K562 (cell line): ENCODE measurements around the gene PAM. TPM values are rescaled to one million over a fixed set of nuclear protein-coding genes. Genes with fewer than 3 reads are reported as not detected.

Experiments used
- ATAC-seq: fragments of 200-7000 bp; cut with Tn5 transposase; 3 replicates; pipeline ENCODE4 v1.9.1; 2020; ENCODE audit warnings: moderate library complexity
- BruUV-seq: library from RNA; stranded (reverse); fragments of 400-500 nt; replicated peaks from 2 replicates; lab custom pipeline; 2021; lab: Mats Ljungman, UMichigan
- CTCF ChIA-PET: fragments of 300-600 bp; formaldehyde crosslinking; extraction: SDS; loops from one replicate; lab custom pipeline; 2021; ENCODE audit warnings: low intra/inter-chr PET ratio; lab: Yijun Ruan, JAX
- POLR2A ChIA-PET: fragments of 300-600, 350-650 bp; sonication (Branson Sonifier 250); formaldehyde crosslinking; extraction: SDS; loops from one replicate; lab custom pipeline; 2021; ENCODE audit warnings: antibody characterized with exemption, inconsistent platforms; lab: Yijun Ruan, JAX
- DNase-seq, 4 experiments: peaks; one replicate each; pipeline versions ENCODE4 v3.0.0 to v3.0.0-alpha.2; 2011 to 2018; ENCODE audit warnings: low spot score in 3 of 4, mixed read lengths in 3 of 4; ENCODE audit errors: extremely low read depth in 1 of 4
- FAIRE-seq: peaks from 2 replicates; lab custom pipeline; 2011; peaks lifted over from hg19 to GRCh38; lab: Jason Lieb, UNC
- H2AFZ ChIP-seq: 2 replicates; pipeline ENCODE4 v1.6.0; 2011; ENCODE audit warnings: low read depth, low read length, control low read depth, inconsistent platforms
- H3K27ac ChIP-seq: fragments of 200-600 bp; 3 replicates; pipeline ENCODE4 v1.8.0; 2011; ENCODE audit warnings: low read depth, mild to moderate bottlenecking, control low read depth, inconsistent platforms, low read length, moderate library complexity, mixed read lengths; ENCODE audit errors: extremely low read depth
- H3K27me3 ChIP-seq, 2 experiments: fragments of 300-600 bp in 1 of 2; 2 replicates in 1 of 2; 3 replicates in 1 of 2; pipeline versions ENCODE4 v1.6.0 to v1.8.0; 2011; ENCODE audit warnings: inconsistent platforms in 2 of 2, low read length in 2 of 2, mild to moderate bottlenecking in 1 of 2, mixed read lengths in 1 of 2, moderate library complexity in 1 of 2; ENCODE audit not compliant: control insufficient read depth in 2 of 2, insufficient read depth in 2 of 2
- H3K36me3 ChIP-seq: fragments of 300-600 bp; 3 replicates; pipeline ENCODE4 v1.8.0; 2011; ENCODE audit warnings: mild to moderate bottlenecking, low read length, inconsistent platforms; ENCODE audit not compliant: control insufficient read depth, insufficient read depth
- H3K4me1 ChIP-seq, 2 experiments: fragments of 200-600 bp in 1 of 2; replicated peaks in 1 of 2; 2 replicates in 1 of 2; 3 replicates in 1 of 2; pipeline versions ENCODE4 v1.5.1 to v1.8.0; 2011; ENCODE audit warnings: inconsistent platforms in 2 of 2, low read length in 2 of 2, mild to moderate bottlenecking in 1 of 2, mixed read lengths in 1 of 2, moderate library complexity in 1 of 2; ENCODE audit not compliant: control insufficient read depth in 2 of 2, insufficient read depth in 2 of 2
- H3K4me2 ChIP-seq: 2 replicates; pipeline ENCODE4 v1.6.1; 2011; ENCODE audit warnings: low read length, control low read depth, inconsistent platforms, mixed read lengths; ENCODE audit not compliant: insufficient read depth
- H3K4me3 ChIP-seq: fragments of 200-600 bp; sonication (generic), shearing (Covaris generic); 2 replicates; pipeline ENCODE4 v1.5.1; 2016; ENCODE audit warnings: control low read depth, inconsistent platforms
- H3K79me2 ChIP-seq: fragments of 200-600 bp; 3 replicates; pipeline ENCODE4 v1.8.0; 2011; ENCODE audit warnings: low read length, inconsistent platforms; ENCODE audit not compliant: control insufficient read depth, insufficient read depth
- H3K9ac ChIP-seq, 2 experiments: 2 replicates each; pipeline versions ENCODE4 v1.6.0 to v1.6.1; 2011; ENCODE audit warnings: low read depth in 2 of 2, low read length in 2 of 2, control low read depth in 1 of 2, inconsistent platforms in 1 of 2, mild to moderate bottlenecking in 1 of 2, mixed read lengths in 1 of 2; ENCODE audit not compliant: insufficient read depth in 1 of 2
- H3K9me1 ChIP-seq: one replicate; pipeline ENCODE4 v1.6.0; 2011; ENCODE audit warnings: inconsistent platforms, mild to moderate bottlenecking, low read length, moderate library complexity; ENCODE audit not compliant: control insufficient read depth, insufficient read depth
- H3K9me3 ChIP-seq: replicated peaks from 2 replicates; pipeline ENCODE4 v1.5.1; 2011; ENCODE audit warnings: low read depth, low read length, inconsistent platforms; ENCODE audit not compliant: control insufficient read depth, insufficient read depth
- H4K20me1 ChIP-seq: replicated peaks from 2 replicates; pipeline ENCODE4 v1.6.1; 2011; ENCODE audit warnings: low read length, inconsistent platforms, mixed read lengths; ENCODE audit not compliant: control insufficient read depth, insufficient read depth
- DMBX1 ChIP-seq: fragments of 250-450 bp; sonication (Bioruptor Pico); IDR thresholded peaks from 2 replicates; pipeline ENCODE4 v1.8.0; 2022; ENCODE audit warnings: inconsistent platforms, mild to moderate bottlenecking, moderate library complexity, borderline replicate concordance
- FOS ChIP-seq: IDR thresholded peaks from 3 replicates; pipeline ENCODE4 v1.6.1; 2011; ENCODE audit not compliant: insufficient read length; ENCODE audit errors: extremely low read depth
- MEIS2 ChIP-seq: fragments of 450-650 bp; IDR thresholded peaks from 2 replicates; pipeline ENCODE4 v1.6.1; 2014; ENCODE audit warnings: mild to moderate bottlenecking; ENCODE audit not compliant: partially characterized antibody
- SAFB2 ChIP-seq: fragments of 200-400 bp; formaldehyde crosslinking; IDR thresholded peaks from 2 replicates; pipeline ENCODE4 v1.6.1; 2018; ENCODE audit warnings: borderline replicate concordance, low read length, low read depth, moderate library complexity; ENCODE audit not compliant: severe bottlenecking
- ZBTB17 ChIP-seq: fragments of 450-650 bp; formaldehyde crosslinking; IDR thresholded peaks from 2 replicates; pipeline ENCODE4 v1.4.0; 2020; ENCODE audit warnings: mild to moderate bottlenecking
- ZNF311 ChIP-seq: fragments of 250-450 bp; sonication (Bioruptor Pico); IDR thresholded peaks from 2 replicates; pipeline ENCODE4 v1.4.0; 2020; ENCODE audit warnings: mild to moderate bottlenecking, moderate library complexity
- WGBS: fragments of 100-300 bp; shearing (Covaris generic); methylation state at CpG from one replicate; pipeline ENCODE4 v1.1.6; 2016; ENCODE audit warnings: low coverage, mixed read lengths; ENCODE audit not compliant: insufficient coverage; ENCODE audit errors: missing lambda C conversion rate; 5-methylcytosine and 5-hydroxymethylcytosine counted together
- in situ Hi-C: fragments of 300-500 bp; cut with MboI; formaldehyde crosslinking; loops from 4 replicates; pipeline ENCODE4 v1.15.0; 2018; ENCODE audit warnings: inconsistent platforms, mixed read lengths
- intact Hi-C: fragments of 100-400 bp; cut with micrococcal nuclease; formaldehyde crosslinking; loops from 2 replicates; pipeline ENCODE4 v1.14.2; 2022
- polyA plus RNA-seq, 8 experiments: library from polyadenylated mRNA; depleted of rRNA in 4 of 8; stranded (reverse) in 5 of 8; unstranded in 3 of 8; fragments of >200 nt; fragmentation: Nextera tagmentation in 2 of 8; fragmentation: Illumina TruSeq in 1 of 8; extraction: Ambion mirVana in 2 of 8; extraction: Trizol in 1 of 8; gene quantifications; 2 replicates each; pipeline versions ENCODE4 v1.2.1 to v1.2.3, GENCODE V29; 2011 to 2014; ENCODE audit warnings: inconsistent platforms in 1 of 8, missing spikeins in 1 of 8
- total RNA-seq, 7 experiments: library from RNA; depleted of rRNA in 6 of 7; stranded (reverse); fragments of >200 nt in 6 of 7; fragmentation: Illumina TruSeq in 2 of 7; extraction: Trizol in 2 of 7; gene quantifications; 2 replicates each; pipeline versions ENCODE4 v1.2.1 to v1.2.3, GENCODE V29; 2011 to 2021; ENCODE audit warnings: low replicate concordance in 1 of 7
- TF ChIP-seq, protein P1 (sequence below), 2 experiments: fragments of 450-650 bp in 1 of 2; IDR thresholded peaks; 2 replicates each; pipeline ENCODE4 v1.6.1; 2011 to 2017; ENCODE audit warnings: low read depth in 2 of 2, antibody characterized with exemption in 1 of 2, borderline replicate concordance in 1 of 2, low read length in 1 of 2, mild to moderate bottlenecking in 1 of 2, mixed read lengths in 1 of 2; ENCODE audit not compliant: control insufficient read depth in 1 of 2
- TF ChIP-seq, protein P2 (sequence below): fragments of 450-650 bp; IDR thresholded peaks from 2 replicates; pipeline ENCODE4 v1.6.1; 2016; ENCODE audit warnings: borderline replicate concordance

The PAM gene
- total and polyA plus RNA-seq, 9 of the 15 experiments (the other 6 are each of a cell fraction or from before 2014, with no cell fraction given), result 0.39 to 3.1 (median 0.77) TPM

DNA sequence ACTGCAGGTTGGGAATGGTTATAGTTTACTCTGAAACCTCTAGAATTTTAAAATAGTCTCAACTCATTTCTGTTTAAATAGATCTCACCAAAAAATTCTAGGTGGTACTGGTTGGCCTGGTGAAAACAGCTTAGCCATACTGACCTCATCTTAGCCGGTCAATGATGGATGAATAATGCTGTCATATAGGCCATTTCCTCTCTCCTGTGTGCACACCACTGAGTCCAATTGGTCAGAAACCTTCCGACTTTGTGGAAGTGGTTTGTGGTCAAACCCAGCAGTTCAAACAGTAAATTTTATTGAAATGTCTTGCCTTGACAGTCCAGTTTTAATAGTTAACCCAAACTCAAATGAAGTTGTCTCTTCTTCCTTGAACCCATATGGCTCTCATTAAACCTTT is 266.2 kb downstream of the PAM start:
- TF ChIP-seq, protein P1, sequence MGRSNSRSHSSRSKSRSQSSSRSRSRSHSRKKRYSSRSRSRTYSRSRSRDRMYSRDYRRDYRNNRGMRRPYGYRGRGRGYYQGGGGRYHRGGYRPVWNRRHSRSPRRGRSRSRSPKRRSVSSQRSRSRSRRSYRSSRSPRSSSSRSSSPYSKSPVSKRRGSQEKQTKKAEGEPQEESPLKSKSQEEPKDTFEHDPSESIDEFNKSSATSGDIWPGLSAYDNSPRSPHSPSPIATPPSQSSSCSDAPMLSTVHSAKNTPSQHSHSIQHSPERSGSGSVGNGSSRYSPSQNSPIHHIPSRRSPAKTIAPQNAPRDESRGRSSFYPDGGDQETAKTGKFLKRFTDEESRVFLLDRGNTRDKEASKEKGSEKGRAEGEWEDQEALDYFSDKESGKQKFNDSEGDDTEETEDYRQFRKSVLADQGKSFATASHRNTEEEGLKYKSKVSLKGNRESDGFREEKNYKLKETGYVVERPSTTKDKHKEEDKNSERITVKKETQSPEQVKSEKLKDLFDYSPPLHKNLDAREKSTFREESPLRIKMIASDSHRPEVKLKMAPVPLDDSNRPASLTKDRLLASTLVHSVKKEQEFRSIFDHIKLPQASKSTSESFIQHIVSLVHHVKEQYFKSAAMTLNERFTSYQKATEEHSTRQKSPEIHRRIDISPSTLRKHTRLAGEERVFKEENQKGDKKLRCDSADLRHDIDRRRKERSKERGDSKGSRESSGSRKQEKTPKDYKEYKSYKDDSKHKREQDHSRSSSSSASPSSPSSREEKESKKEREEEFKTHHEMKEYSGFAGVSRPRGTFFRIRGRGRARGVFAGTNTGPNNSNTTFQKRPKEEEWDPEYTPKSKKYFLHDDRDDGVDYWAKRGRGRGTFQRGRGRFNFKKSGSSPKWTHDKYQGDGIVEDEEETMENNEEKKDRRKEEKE (IDR thresholded peaks at IDR 0.05; ENCODE audit: borderline replicate concordance in 1 of 2, control insufficient read depth in 1 of 2, low read depth in 2 of 2, low read length in 1 of 2), result no peak
- TF ChIP-seq ZNF311, result peak; percentile 94
- peak; percentile 69 for TF ChIP-seq MEIS2
- TF ChIP-seq ZBTB17 (CRISPR knock-in tag), result peak; percentile 58; the same call in 1 of the 2 replicates
- TF ChIP-seq, protein P2, sequence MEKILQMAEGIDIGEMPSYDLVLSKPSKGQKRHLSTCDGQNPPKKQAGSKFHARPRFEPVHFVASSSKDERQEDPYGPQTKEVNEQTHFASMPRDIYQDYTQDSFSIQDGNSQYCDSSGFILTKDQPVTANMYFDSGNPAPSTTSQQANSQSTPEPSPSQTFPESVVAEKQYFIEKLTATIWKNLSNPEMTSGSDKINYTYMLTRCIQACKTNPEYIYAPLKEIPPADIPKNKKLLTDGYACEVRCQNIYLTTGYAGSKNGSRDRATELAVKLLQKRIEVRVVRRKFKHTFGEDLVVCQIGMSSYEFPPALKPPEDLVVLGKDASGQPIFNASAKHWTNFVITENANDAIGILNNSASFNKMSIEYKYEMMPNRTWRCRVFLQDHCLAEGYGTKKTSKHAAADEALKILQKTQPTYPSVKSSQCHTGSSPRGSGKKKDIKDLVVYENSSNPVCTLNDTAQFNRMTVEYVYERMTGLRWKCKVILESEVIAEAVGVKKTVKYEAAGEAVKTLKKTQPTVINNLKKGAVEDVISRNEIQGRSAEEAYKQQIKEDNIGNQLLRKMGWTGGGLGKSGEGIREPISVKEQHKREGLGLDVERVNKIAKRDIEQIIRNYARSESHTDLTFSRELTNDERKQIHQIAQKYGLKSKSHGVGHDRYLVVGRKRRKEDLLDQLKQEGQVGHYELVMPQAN, result no peak
- TF ChIP-seq FOS, result no peak
- peak; percentile 74; the same call in 1 of the 2 replicates for TF ChIP-seq DMBX1 (CRISPR knock-in tag)
- TF ChIP-seq SAFB2, result no peak
- H3K79me2 ChIP-seq, result no peaks in the 10 kb centered on the region
- no peaks in the 10 kb centered on the region for H3K36me3 ChIP-seq
- no peaks in the 10 kb centered on the region for H3K27me3 ChIP-seq
- no peak overlapping the region for H3K4me3 ChIP-seq
- DNase-seq (peak in 1 of 4 experiments; percentile 8), ATAC-seq (peak; percentile 39; the same call in 1 of the 3 replicates), FAIRE-seq (no peak)
- H3K9me1 ChIP-seq, result no peaks in the 10 kb centered on the region
- 0% methylated on average over 2 of the region's 2 CpGs for WGBS
- no TSS peak for BruUV-seq
- H3K4me2 ChIP-seq, result no peak overlapping the region
- H3K9me3 ChIP-seq, result no peaks in the 10 kb centered on the region
- no peaks in the 10 kb centered on the region for H3K4me1 ChIP-seq
- in situ Hi-C loops (no loop called here), intact Hi-C loops (no loop called here)
- H3K27ac ChIP-seq, result no peak overlapping the region
- ChIA-PET CTCF (no interaction called here), POLR2A (no interaction called here)
- no peak overlapping the region for H3K9ac ChIP-seq
- H2AFZ ChIP-seq, result no peak overlapping the region
- no peaks in the 10 kb centered on the region for H4K20me1 ChIP-seq
